WTC11 (cell line): ENCODE results near the gene ELOVL2.

Experiments used
- FOXK1 ChIP-seq: sonication (generic); formaldehyde crosslinking; IDR thresholded peaks from 2 replicates; pipeline ENCODE4 v1.8.0; 2022; ENCODE audit warnings: mild to moderate bottlenecking, moderate library complexity, missing genetic modification reagents
- TF ChIP-seq, protein P1 (sequence below): sonication (generic); formaldehyde crosslinking; IDR thresholded peaks from 2 replicates; pipeline ENCODE4 v1.8.0; 2022; ENCODE audit warnings: mild to moderate bottlenecking, missing genetic modification reagents

GRCh38 chr6:11025921-11026635, 18.0 kb downstream of the ELOVL2 start:
- TF ChIP-seq, protein P1, sequence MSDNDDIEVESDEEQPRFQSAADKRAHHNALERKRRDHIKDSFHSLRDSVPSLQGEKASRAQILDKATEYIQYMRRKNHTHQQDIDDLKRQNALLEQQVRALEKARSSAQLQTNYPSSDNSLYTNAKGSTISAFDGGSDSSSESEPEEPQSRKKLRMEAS (CRISPR knock-in tag) = peak; percentile 43; the same call in 1 of the 2 replicates
- no peak for TF ChIP-seq FOXK1 (CRISPR knock-in tag)
